ENCODE data around the gene CNFN. TPM values are rescaled to one million over a fixed set of nuclear protein-coding genes. Genes with fewer than 3 reads are reported as not detected.
A peak's percentile ranks its signal among the peaks of the same experiment; 100 is the strongest.

CNFN gene
- total and polyA plus RNA-seq, 2 experiments from 2014 or later, result 6.7 to 54.5 TPM

GRCh38 chr19:42423462-42424344, 33.6 kb upstream of the CNFN start (continued):
- peak; percentile 47; the same call in 1 of the 2 replicates for TF ChIP-seq CREB1 (CRISPR knock-in tag; IDR thresholded peaks at IDR 0.05; ENCODE audit: low read depth)

- peak; percentile 32 for TF ChIP-seq EZH2 (IDR thresholded peaks at IDR 0.05; ENCODE audit: low read depth, unreplicated experiment)
- TF ChIP-seq ZNF114 (CRISPR knock-in tag; IDR thresholded peaks at IDR 0.05), result no peak
- TF ChIP-seq REST (IDR thresholded peaks at IDR 0.05; ENCODE audit: unreplicated experiment), result no peak
- no peak for TF ChIP-seq POLR2AphosphoS5 (IDR thresholded peaks at IDR 0.05; ENCODE audit: low read depth)
- peak; percentile 11 for ATAC-seq
- Histone ChIP-seq H3K4me2 (peak overlapping the region; percentile 95), H3K4me3 (peak overlapping the region; percentile 86), H4K20me1 (replicated peaks; ENCODE audit: insufficient read depth) (peaks cover 18% of the 10 kb centered on the region; the same call in 1 of the 2 replicates), H3K36me3 (ENCODE audit: insufficient read depth) (no peaks in the 10 kb centered on the region), H3K27ac (ENCODE audit: low read depth) (no peak overlapping the region), H3K27me3 (ENCODE audit: insufficient read depth) (peaks cover 48% of the 10 kb centered on the region), H3F3A (replicated peaks; ENCODE audit: low read depth) (peaks cover 25% of the 10 kb centered on the region), H3K9me2 (ENCODE audit: insufficient read depth) (peaks cover 4% of the 10 kb centered on the region; the same call in 1 of the 2 replicates), H3K79me2 (replicated peaks; ENCODE audit: insufficient read depth) (no peaks in the 10 kb centered on the region), H3K4me1 (ENCODE audit: insufficient read depth) (peaks cover 5% of the 10 kb centered on the region; the same call in 1 of the 2 replicates), H2AFZ (no peak overlapping the region; the same call in 1 of the 2 replicates)
- peak; percentile 61 for DNase-seq (ENCODE audit: low spot score)
- H3K4me3 Mint-ChIP-seq, result peak overlapping the region; percentile 94
- peaks cover 30% of the 10 kb centered on the region for H3K4me1 Mint-ChIP-seq
- H3K27ac Mint-ChIP-seq, result no peak overlapping the region
- H3K36me3 Mint-ChIP-seq (ENCODE audit: low read depth), result peaks cover 9% of the 10 kb centered on the region; the same call in 2 of the 3 replicates
- peaks cover 7% of the 10 kb centered on the region; the same call in 2 of the 3 replicates for H3K9me3 Mint-ChIP-seq
- H3K27me3 Mint-ChIP-seq (ENCODE audit: insufficient read depth, low read depth, poor library complexity), result peaks cover 72% of the 10 kb centered on the region
Measured at GRCh38 chr19:42422901-42423461, 32.9 kb upstream of the CNFN start.

GRCh38 chr19:42422092-42422900, 32.2 kb upstream of the CNFN start:
- peaks cover 18% of the 10 kb centered on the region; the same call in 1 of the 2 replicates for H4K20me1 ChIP-seq (replicated peaks; ENCODE audit: insufficient read depth)
- Mint-ChIP-seq H3K36me3 (ENCODE audit: low read depth) (peaks cover 10% of the 10 kb centered on the region; the same call in 2 of the 3 replicates), H3K9me3 (peaks cover 7% of the 10 kb centered on the region; the same call in 2 of the 3 replicates), H3K27ac (no peak overlapping the region), H3K4me1 (peaks cover 30% of the 10 kb centered on the region), H3K4me3 (peak overlapping the region; percentile 94), H3K27me3 (ENCODE audit: insufficient read depth, low read depth, poor library complexity) (peaks cover 73% of the 10 kb centered on the region)
- peak overlapping the region; percentile 86 for H3K4me3 ChIP-seq
- peaks cover 46% of the 10 kb centered on the region for H3K27me3 ChIP-seq (ENCODE audit: insufficient read depth)
- peaks cover 5% of the 10 kb centered on the region; the same call in 1 of the 2 replicates for H3K4me1 ChIP-seq (ENCODE audit: insufficient read depth)
- H2AFZ ChIP-seq, result no peak overlapping the region
- no peak for DNase-seq (ENCODE audit: low spot score)
- no peaks in the 10 kb centered on the region for H3K36me3 ChIP-seq (ENCODE audit: insufficient read depth)
- H3K9me2 ChIP-seq (ENCODE audit: insufficient read depth), result peaks cover 4% of the 10 kb centered on the region; the same call in 1 of the 2 replicates
- H3F3A ChIP-seq (replicated peaks; ENCODE audit: low read depth), result peaks cover 25% of the 10 kb centered on the region
- no peak overlapping the region for H3K27ac ChIP-seq (ENCODE audit: low read depth)
- no peak for TF ChIP-seq ETS1 (IDR thresholded peaks at IDR 0.05)
- no peak for TF ChIP-seq ZNF114 (CRISPR knock-in tag; IDR thresholded peaks at IDR 0.05)
- no peak for TF ChIP-seq REST (IDR thresholded peaks at IDR 0.05; ENCODE audit: unreplicated experiment)
- TF ChIP-seq EZH2 (IDR thresholded peaks at IDR 0.05; ENCODE audit: low read depth, unreplicated experiment), result no peak
- peak overlapping the region; percentile 95 for H3K4me2 ChIP-seq
- no peaks in the 10 kb centered on the region for H3K79me2 ChIP-seq (replicated peaks; ENCODE audit: insufficient read depth)
- no peak for ATAC-seq
